Vagina (tissue), 2 donors: ENCODE results near the gene BMS1. TPM values are rescaled to one million over a fixed set of nuclear protein-coding genes. Genes with fewer than 3 reads are reported as not detected.

ENCODE experiments used
- DNase-seq, 2 donors: peaks; one replicate each; pipeline ENCODE4 v3.0.0-alpha.2; 2017; ENCODE audit errors: extremely low spot score in 2 of 2
- H3K27ac ChIP-seq: fragments of 200-600 bp; sonication (generic); one replicate; pipeline ENCODE4 v1.5.1; 2019
- H3K27me3 ChIP-seq: fragments of 200-600 bp; sonication (generic); one replicate; pipeline ENCODE4 v1.5.1; 2019
- H3K36me3 ChIP-seq, 2 donors: fragments of 200-600 bp; sonication (generic); one replicate each; pipeline ENCODE4 v1.5.1; 2017 to 2019
- H3K4me1 ChIP-seq: fragments of 200-600 bp; sonication (generic); one replicate; pipeline ENCODE4 v1.5.1; 2019
- H3K4me3 ChIP-seq, 2 donors: fragments of 200-600 bp; sonication (generic); 1 replicate in 1 of 2; 2 replicates in 1 of 2; pipeline ENCODE4 v1.5.1; 2016 to 2019
- H3K9me3 ChIP-seq: fragments of 200-600 bp; sonication (generic); one replicate; pipeline ENCODE4 v1.5.1; 2019
- POLR2A ChIP-seq, 2 donors: fragments of 450-650 bp; IDR thresholded peaks; one replicate each; pipeline ENCODE4 v1.6.1; 2017; ENCODE audit warnings: antibody characterized with exemption in 2 of 2, mild to moderate bottlenecking in 2 of 2, moderate library complexity in 2 of 2
- POLR2AphosphoS5 ChIP-seq, 2 donors: sonication (generic); formaldehyde crosslinking; IDR thresholded peaks; one replicate each; pipeline ENCODE4 v1.9.0; 2017; ENCODE audit warnings: antibody characterized with exemption in 2 of 2, mild to moderate bottlenecking in 2 of 2, low read depth in 1 of 2; ENCODE audit not compliant: insufficient read depth in 1 of 2
- intact Hi-C: fragments of 100-400 bp; cut with DNase I; formaldehyde crosslinking; loops from one replicate; pipeline ENCODE4 v1.15.1; 2023
- total RNA-seq: library from RNA; depleted of rRNA; stranded (reverse); fragments of >200 nt; gene quantifications from one replicate; pipeline ENCODE4 v1.2.3, GENCODE V29; 2016
- TF ChIP-seq, protein P1 (sequence below), 3 experiments: fragments of 450-650 bp in 2 of 3; fragments of 200-600 bp in 1 of 3; sonication (generic) in 1 of 3; IDR thresholded peaks; one replicate each; pipeline ENCODE4 v1.5.1; 2017 to 2019; ENCODE audit warnings: antibody characterized with exemption in 3 of 3, mild to moderate bottlenecking in 2 of 3, moderate library complexity in 2 of 3

Gene BMS1
- total RNA-seq, 1 donor from 2014 or later: 12.0 TPM

DNA sequence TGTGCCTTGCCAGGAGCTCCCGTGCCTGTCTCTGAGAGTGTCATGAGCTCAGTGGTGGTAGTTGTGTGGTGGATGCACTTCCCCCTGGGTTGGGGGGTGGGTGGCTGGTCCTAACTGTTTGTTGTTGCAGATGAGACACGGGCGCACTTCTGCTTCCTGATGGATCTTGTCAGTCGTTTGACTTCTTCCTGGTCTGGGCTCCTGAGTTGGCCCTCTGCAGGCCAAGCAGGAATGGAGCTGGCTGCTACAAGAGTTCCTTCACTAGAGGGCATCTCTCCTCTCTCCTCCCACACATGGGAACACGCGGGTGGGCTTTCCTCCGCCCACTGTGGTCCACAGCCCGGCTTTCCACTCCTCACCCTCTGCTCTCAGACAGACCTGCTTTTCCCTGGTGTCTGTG lies 82.0 kb downstream of the BMS1 start:
- DNase-seq: peak in 1 of 2 donors; percentile 74
- Histone ChIP-seq H3K36me3 (no peaks in the 10 kb centered on the region), H3K9me3 (no peaks in the 10 kb centered on the region), H3K27me3 (peaks cover 4% of the 10 kb centered on the region), H3K4me3 (no peak overlapping the region), H3K27ac (no peak overlapping the region), H3K4me1 (peaks cover 12% of the 10 kb centered on the region)
- intact Hi-C loops: no loop called here
- TF ChIP-seq, protein P1, sequence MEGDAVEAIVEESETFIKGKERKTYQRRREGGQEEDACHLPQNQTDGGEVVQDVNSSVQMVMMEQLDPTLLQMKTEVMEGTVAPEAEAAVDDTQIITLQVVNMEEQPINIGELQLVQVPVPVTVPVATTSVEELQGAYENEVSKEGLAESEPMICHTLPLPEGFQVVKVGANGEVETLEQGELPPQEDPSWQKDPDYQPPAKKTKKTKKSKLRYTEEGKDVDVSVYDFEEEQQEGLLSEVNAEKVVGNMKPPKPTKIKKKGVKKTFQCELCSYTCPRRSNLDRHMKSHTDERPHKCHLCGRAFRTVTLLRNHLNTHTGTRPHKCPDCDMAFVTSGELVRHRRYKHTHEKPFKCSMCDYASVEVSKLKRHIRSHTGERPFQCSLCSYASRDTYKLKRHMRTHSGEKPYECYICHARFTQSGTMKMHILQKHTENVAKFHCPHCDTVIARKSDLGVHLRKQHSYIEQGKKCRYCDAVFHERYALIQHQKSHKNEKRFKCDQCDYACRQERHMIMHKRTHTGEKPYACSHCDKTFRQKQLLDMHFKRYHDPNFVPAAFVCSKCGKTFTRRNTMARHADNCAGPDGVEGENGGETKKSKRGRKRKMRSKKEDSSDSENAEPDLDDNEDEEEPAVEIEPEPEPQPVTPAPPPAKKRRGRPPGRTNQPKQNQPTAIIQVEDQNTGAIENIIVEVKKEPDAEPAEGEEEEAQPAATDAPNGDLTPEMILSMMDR (IDR thresholded peaks at IDR 0.05): no peak
- no peak for TF ChIP-seq POLR2AphosphoS5 (IDR thresholded peaks at IDR 0.05; ENCODE audit: insufficient read depth in 1 of 2, low read depth in 1 of 2)
- no peak for TF ChIP-seq POLR2A (IDR thresholded peaks at IDR 0.05)

DNA sequence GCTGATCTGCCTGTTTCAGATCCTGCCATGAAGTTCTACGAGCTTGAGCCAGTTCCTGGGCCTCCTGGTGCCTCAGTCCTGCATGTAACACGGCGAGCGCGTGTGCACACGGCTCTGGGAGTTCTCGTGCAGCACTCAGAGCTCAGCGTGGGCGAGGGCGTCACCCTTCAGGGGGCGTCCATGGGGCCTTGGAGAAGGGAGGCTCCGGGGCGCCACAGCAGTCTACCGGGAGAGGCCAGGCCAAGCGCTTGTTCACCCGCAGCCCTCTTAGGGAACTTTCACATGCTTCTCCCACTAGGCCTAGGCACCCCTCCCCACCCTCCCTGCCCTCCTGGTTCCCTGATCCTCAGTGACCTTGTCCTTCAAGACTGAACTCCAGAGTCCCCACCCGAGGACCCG lies 83.1 kb downstream of the BMS1 start:
- peak; percentile 44 to 64 for DNase-seq
- Histone ChIP-seq H3K27ac (no peak overlapping the region), H3K4me1 (peaks cover 12% of the 10 kb centered on the region), H3K27me3 (peaks cover 4% of the 10 kb centered on the region), H3K4me3 (no peak overlapping the region), H3K9me3 (no peaks in the 10 kb centered on the region), H3K36me3 (no peaks in the 10 kb centered on the region)
- no peak for TF ChIP-seq POLR2A (IDR thresholded peaks at IDR 0.05)
- TF ChIP-seq, protein P1 (IDR thresholded peaks at IDR 0.05): no peak
- TF ChIP-seq POLR2AphosphoS5 (IDR thresholded peaks at IDR 0.05; ENCODE audit: insufficient read depth in 1 of 2, low read depth in 1 of 2): no peak
- intact Hi-C loops: loop anchor here (5.0 kb wide), 1 partner anchor 232 kb away; no protein-coding TSS in a partner anchor

DNA sequence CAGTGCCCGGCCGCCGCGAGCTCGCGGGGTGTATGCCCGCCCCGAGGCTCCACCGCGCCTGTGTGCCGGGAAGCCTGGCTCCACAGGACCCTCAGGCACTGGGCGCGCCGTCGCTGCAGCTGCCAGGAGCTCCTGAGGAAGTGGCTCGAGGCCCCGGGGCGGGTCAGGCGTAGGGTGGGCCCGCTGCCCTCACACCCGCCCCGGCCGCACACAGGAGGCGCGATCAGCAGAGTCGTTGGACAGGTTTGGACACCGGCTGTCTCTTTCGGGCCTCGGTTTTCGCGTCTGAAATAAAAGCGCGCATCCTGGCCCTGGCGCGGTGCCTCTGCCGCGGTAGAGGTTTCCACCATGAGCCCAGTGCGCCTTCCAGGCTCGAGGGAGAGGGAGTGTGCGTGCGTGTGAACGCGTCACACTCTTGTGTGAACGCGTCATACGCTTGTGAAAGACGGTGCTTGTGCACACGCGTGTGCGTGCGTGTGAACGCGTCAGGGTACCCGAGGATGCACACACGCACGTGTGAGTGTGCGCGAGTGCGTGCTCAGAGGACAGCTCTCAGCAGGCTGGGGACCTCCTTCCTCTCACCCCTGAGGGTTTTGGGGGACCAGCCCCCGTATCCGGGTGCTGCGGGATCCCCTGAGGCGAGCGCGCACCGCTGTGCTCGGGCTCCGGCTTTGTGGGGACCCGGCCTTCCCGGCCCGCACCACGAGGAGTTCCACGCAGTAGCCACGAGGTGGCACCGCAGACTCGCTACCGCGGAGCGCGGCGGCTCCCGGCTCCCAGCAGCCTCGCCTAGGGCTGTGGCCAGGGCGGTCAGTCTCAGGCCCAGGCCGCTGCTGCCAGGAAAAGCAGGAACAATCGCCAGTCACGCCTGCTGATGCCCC lies 83.8 kb downstream of the BMS1 start:
- TF ChIP-seq POLR2A (IDR thresholded peaks at IDR 0.05) (no peak), POLR2AphosphoS5 (IDR thresholded peaks at IDR 0.05; ENCODE audit: insufficient read depth in 1 of 2, low read depth in 1 of 2) (no peak)
- TF ChIP-seq, protein P1 (IDR thresholded peaks at IDR 0.05): peak; percentile 16 to 50 (median 47)
- intact Hi-C loops: loop anchor here (5.0 kb wide), 1 partner anchor 231 kb away; no protein-coding TSS in a partner anchor
- Histone ChIP-seq H3K4me1 (peaks cover 12% of the 10 kb centered on the region), H3K4me3 (peak overlapping the region in 1 of 2 donors; percentile 28), H3K27me3 (peaks cover 4% of the 10 kb centered on the region), H3K27ac (no peak overlapping the region), H3K36me3 (no peaks in the 10 kb centered on the region), H3K9me3 (no peaks in the 10 kb centered on the region)
- peak in 1 of 2 donors; percentile 75 for DNase-seq

DNA sequence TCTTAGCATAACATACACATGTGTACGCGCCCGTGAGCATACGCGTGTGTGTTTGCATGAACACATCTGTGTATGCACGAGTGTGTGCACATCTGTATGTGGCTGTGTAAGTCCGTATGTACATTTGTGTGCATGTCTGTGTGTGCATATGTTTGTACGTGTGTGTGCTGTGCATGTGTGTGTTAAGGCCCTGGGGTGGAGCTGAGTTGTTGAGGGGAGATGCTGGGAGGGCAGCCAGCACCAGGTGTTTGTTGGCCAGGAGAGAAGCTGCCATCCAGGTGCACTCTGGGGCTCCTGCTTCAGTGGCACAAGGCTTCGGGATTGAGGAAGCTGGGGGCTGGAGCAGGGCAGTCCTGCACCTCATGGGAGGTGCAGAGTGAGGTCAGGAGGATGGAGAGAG lies 85.0 kb downstream of the BMS1 start:
- H3K27ac ChIP-seq: no peak overlapping the region
- no peak overlapping the region for H3K4me3 ChIP-seq
- no peak for TF ChIP-seq POLR2A (IDR thresholded peaks at IDR 0.05)
- TF ChIP-seq POLR2AphosphoS5 (IDR thresholded peaks at IDR 0.05; ENCODE audit: insufficient read depth in 1 of 2, low read depth in 1 of 2): no peak
- TF ChIP-seq, protein P1 (IDR thresholded peaks at IDR 0.05): no peak
- H3K36me3 ChIP-seq: no peaks in the 10 kb centered on the region
- no peaks in the 10 kb centered on the region for H3K9me3 ChIP-seq
- H3K4me1 ChIP-seq: peaks cover 12% of the 10 kb centered on the region
- DNase-seq: peak in 1 of 2 donors; percentile 80
- intact Hi-C loops: loop anchor here (5.0 kb wide), 1 partner anchor 230 kb away; no protein-coding TSS in a partner anchor
- peaks cover 4% of the 10 kb centered on the region for H3K27me3 ChIP-seq

DNA sequence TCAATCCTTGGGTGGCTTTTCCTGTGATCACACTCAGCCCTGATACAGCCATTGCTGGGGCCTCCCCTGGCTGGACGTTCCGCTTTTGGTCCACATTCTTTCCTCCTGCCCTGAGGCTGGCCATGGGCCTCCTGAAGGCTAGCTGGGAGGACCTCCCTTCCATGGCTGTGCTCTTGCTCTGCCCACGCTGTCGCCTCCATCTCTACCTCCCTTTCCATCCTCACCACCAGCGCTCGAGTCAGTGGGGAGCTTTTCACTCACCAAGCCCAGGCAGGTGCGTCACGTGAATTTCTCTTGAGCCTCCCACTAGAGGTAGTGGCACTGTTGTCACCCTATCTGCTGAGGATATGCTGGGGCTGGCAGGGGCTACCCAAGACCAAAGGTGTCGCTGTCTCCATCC lies 85.9 kb downstream of the BMS1 start:
- Histone ChIP-seq H3K27me3 (peaks cover 4% of the 10 kb centered on the region), H3K27ac (no peak overlapping the region), H3K9me3 (no peaks in the 10 kb centered on the region), H3K36me3 (no peaks in the 10 kb centered on the region), H3K4me1 (peaks cover 12% of the 10 kb centered on the region), H3K4me3 (no peak overlapping the region)
- TF ChIP-seq, protein P1 (IDR thresholded peaks at IDR 0.05): no peak
- no peak for TF ChIP-seq POLR2A (IDR thresholded peaks at IDR 0.05)
- TF ChIP-seq POLR2AphosphoS5 (IDR thresholded peaks at IDR 0.05; ENCODE audit: insufficient read depth in 1 of 2, low read depth in 1 of 2): no peak
- intact Hi-C loops: loop anchor here (5.0 kb wide), 1 partner anchor 229 kb away; no protein-coding TSS in a partner anchor
- no peak for DNase-seq
